GM19193 (cell line): ENCODE results near the gene SEMA3D.

ENCODE experiments used
- POLR2A ChIP-seq: IDR thresholded peaks from 4 replicates; pipeline ENCODE4 v1.6.1; 2011; ENCODE audit not compliant: insufficient read depth, insufficient read length; ENCODE audit errors: extremely low read depth

SEMA3D gene

DNA sequence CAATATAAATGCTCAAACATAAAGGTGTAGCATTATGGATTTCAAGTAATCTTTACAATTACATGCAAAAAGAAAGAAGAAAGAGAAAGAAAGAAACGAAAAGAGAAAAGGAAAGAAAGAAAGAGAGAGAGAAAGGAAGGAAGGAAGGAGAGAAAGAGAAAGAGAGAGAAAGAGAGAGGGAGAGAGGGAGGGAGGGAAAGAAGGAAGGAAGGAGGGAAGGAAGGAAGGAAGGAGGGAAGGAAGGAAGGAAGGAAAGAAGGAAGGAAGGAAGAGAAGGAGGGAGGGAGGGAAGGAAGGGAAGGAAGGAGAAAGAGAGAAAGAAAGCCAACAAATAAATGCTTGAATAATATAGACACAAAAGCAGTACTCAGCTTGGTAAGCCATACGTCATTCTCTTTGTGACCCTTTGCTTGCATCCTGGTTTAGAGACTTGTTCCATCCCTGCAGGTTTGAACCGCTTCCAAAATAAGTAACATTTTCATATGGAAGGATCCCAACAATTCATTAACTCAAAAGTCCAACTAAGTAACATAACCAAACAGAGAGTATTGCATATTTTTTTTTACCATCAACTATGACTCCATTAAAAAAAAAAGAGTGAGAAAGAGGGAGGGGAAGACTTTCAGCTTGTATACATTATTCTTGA lies 95.8 kb downstream of the SEMA3D start:
- TF ChIP-seq POLR2A = no peak

DNA sequence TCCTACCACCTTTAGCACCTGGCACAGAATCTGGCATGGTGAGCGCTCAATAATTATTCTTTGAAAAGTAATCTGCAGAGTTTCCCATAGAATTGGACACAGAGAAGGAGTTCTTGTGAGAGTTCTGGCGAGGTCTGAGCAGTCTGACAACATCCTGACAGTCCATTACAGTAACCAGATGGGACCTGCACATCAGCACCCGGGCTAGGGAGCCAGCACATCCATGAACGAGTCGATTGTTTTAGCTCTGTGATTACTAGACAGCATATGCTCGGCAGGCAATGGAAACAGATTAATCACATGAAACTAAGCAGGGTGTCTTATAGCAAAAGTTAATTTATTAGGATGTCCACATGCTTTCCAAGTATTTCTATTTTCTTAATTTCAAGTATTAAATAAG lies 96.7 kb downstream of the SEMA3D start:
- TF ChIP-seq POLR2A = no peak

DNA sequence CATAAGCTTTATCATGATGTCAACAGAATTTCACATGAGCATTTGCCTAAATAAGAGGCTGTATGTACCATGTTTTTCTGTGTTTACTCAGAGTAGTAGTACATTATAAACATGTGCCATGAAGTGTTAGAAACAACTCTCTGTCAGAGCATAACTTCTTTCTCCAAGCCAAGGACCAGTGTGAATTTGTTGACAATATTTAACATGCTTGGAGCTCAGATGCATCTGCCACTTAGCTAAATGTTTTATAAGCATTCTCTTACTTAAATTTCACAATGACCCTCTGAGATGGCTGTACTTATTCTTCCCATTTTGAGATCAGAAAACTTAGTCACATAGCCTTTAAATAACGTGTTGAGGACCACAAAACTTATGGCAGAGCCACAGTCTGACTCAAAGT lies 105.0 kb downstream of the SEMA3D start:
- TF ChIP-seq POLR2A = no peak

DNA sequence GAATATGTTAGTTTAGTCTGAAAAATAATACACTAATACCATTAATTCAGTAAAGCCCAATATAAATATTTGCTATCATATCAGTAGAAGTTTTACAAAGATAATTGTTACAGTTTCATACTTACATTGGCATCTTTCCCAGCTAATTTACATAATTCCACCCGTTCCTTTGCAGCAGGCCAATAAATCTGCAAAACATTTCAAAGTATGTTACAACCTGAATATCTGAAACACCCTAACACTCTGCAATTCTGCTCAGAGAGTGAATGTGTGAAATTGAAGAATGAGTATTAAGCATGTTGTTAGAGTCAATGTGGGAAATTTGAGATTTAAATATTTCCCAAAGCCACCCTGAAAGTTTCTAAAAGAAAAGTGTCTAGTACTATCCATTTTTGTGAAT lies 105.5 kb downstream of the SEMA3D start:
- TF ChIP-seq POLR2A = no peak

DNA sequence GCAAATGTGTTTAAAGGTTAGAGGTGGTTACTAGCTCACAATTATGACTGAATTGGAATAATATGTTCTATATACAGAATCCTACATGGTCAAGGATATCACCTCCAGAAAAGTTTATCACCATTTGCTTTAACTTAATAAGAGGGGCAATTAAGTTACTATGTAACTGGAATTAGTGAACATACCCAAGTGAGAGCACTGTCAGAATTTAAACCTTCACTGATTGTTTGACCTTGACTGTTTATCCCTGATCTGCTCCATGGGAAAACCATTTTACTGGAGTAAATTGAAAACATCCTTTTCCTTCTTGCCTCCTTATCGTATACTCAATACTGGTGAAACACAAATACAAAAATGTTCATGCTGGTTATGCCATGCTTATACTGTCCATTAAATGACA lies 107.4 kb downstream of the SEMA3D start:
- TF ChIP-seq POLR2A = no peak

DNA sequence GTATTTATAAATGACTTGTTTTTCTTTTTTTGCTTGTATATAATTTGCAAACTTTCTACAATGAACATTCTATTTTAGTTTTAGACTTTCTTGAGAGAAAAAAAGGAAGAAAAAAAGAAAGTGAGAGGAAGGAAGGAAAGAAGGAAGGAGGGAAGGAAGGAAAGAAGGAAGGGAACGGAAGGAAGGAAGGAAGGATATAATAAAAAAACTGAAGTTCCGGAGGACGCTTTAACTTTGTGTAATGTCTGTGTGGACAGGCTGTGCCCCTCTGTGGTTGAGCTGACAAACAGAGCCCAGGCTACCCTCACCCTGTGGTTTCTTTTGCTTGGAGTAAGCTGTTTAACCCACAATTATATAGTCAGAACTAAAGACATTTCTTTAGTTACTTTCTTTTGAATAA lies 108.7 kb downstream of the SEMA3D start:
- TF ChIP-seq POLR2A = no peak

DNA sequence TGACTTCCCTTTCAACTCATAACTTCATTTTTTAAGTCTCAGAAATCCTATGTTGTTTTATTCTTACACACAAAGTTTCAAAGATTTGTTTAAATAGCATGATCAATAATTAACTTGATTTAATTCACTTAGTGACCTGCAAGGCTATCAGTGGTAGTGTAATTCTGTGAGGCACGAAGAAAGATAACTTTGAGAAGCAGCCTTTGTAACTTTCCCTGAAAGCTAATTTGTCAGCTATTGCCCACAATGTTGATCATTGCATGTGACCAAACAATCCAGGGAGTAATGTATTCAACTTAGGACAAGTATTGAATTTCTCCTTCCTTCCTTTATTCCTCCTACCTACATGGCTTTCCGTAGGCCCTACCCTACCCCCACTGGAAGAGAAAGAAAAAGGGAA lies 111.0 kb downstream of the SEMA3D start:
- TF ChIP-seq POLR2A = no peak

DNA sequence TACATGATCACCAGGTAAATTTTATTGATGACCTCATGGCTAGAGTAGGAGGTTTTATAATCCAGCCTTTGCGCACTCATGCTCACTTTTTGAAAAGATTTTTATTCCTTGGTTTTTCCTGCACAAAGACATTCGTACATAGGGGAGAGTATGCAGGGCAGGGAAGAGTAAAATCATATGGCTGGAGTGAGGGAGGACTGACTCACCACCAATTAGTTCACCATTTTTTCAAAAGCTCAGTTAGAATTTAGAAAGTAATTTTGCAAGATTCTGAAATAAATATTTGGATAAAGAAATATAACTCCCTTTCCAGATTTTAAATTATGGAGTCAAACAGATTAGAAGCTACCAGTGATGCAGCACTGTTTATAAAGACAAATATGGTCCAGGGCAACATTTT lies 111.9 kb downstream of the SEMA3D start:
- no peak for TF ChIP-seq POLR2A

DNA sequence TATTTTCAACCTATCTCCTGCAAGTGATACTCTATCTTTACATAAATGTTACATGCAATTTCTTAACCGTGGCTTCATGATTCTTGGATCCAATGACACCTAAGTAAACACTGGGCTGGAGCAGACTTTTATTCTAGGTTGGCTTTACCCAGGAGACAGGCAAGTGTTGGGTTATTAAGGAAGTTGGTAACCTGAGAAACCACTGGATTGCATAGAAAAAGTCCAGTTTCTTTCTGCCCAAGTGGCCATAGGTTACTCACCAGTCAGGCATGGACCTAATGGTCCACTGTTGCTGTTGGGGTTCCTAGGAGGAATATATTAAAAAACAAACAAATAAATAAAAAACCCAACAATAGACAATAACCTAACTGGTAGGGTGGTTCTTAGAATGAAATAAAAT lies 112.8 kb downstream of the SEMA3D start:
- TF ChIP-seq POLR2A = no peak

DNA sequence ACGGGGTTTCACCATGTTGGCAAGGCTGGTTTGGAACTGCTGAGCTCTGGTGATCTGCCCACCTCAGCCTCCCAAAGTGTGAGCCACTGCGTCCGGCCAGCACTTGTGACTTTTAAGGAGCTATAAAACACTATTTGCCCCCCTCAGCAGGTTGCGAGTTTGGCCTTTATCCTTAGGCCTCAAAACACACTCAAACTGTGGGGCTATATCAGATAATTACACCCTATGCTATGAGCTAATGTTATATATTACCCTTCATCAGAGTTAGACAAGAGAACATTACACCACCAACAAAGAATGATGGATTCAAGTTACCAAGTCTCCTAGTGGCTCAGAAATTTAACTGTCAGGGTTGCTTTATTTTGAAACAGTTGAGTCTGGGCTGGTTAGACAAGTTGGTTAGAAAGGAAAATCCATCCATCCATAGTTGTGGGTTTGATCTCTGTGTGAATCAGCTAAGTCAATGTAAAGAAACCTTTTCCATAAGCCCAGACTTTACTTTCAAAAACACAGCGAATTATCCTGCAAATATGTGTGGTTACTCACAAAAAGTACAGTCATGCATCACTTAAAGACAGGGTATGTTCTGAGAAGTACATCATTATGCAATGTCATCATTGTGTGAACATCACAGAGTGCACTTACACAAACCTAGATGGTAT lies 115.8 kb downstream of the SEMA3D start:
- no peak for TF ChIP-seq POLR2A

DNA sequence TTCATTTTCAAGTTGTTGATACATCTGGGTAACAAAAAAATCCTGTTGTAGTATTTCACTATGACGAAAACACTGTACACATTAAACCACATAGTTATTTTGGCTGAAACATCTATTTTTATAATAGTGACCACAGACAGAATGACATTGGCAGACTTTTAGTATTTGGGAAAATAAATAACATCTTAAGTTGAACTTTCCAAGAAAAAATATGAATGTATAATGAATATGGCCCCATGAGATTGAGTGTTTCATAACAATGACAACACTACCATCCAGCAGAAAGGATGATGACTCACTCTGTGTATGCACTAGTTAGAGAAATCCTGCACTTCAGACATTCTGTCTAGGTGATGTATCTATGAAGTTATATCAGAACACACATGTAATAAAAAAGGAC lies 118.1 kb downstream of the SEMA3D start:
- no peak for TF ChIP-seq POLR2A

DNA sequence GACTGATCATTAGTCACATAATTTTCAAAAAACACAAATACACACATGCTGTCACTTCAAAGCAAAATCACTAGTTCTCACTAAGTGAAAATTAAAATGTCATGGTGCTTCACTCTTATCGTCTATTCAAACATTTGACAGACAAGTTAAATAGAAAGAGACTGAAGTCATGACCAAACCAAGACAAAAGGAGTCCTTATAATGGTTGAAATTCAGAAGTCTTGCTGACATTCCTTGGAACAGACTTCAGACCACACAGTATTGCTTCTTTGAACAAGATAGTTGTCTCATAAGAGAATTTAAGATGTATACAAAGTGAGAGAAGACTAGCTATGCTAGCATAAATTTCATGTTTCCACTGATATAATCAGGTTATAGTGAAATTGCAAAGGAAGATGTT lies 119.5 kb downstream of the SEMA3D start:
- no peak for TF ChIP-seq POLR2A

DNA sequence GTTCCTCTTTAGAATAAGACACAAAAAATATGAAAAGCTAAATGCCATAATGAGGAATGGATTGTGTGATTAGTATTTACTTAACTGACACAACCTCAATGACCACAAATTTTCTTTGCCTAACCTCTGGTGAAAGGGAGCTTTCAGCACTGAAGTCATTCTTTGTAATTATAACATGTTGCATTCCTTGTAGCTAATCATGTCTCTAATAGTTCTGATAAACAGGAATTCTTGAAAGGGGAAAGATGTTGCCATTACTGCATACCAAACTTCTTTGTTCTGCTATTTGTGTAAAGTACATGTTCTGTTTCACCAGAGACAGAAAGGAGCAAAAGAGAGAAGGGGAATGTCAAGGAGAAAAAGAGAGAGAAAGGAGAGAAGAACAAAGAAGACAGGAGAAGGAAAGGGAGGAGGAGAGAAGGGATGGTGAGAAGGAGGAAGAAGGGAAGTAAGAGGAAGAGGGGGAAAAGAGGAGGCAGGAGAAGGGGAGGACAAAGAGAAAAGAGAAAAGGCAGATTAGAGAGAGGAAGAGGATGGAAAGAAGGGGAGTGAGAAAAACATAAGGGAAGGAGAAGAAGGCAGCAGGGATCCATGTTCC lies 120.9 kb downstream of the SEMA3D start:
- no peak for TF ChIP-seq POLR2A

DNA sequence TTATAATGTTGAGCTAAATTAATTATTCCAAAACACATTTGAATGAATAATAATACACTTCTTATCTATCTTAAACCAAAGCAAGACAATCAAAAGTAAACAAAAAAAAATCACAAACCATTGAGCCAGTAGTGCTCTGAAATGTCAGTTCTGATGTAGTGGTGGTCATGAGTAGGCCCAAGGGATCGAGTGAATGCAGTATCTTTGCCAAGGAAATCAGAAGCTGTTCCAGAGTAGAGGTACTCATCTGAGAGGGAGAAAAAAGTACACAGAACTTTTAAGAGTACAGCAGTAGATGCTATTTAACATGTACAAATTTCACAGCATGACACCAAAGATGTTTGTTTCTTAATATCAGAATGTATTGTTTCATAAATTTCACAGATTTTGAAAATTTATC lies 121.5 kb downstream of the SEMA3D start:
- no peak for TF ChIP-seq POLR2A

DNA sequence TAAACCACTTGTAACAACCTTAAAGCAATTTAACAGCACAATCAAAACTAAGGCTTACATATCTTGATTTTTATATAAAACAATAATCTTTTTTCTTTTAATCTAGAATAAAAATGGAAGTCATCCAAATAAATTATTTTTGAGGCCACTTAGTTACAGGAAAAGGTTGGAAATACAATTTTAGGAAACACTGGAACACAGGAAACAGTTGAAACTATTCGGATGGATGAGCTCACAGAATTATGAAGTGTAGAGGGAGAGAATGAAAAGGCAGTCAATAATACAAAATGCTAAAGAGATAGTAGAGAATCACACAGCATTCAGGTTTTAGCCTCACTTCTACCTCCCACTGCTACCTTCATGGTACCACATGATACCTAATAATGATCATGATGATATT lies 124.2 kb downstream of the SEMA3D start:
- TF ChIP-seq POLR2A = no peak

DNA sequence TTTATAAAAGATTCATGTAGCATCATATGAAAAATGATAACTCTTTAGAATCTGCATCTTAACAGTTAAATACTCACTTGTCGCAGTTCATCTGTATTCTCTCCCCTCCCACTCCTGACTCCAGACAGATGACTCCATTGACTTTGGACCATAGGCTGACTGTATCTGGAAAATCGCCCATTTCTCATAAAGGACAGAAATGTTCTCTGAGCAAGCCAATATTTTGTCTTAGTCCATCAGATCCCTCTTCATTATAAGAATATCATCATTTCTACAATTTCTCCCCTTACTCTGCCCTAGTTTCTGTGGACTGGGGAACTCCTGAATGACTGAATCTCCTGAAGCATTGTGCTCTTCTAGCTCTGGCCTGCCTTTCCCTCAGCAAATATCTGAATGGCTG lies 125.4 kb downstream of the SEMA3D start:
- TF ChIP-seq POLR2A = no peak
